ENCODE data around the gene JARID2. TPM values are rescaled to one million over a fixed set of nuclear protein-coding genes. Genes with fewer than 3 reads are reported as not detected.

The JARID2 gene
- total and polyA plus RNA-seq, 9 of the 15 experiments (the other 6 are each of a cell fraction or from before 2014, with no cell fraction given) = 5.0 to 29.0 (median 15.6) TPM

GRCh38 chr6:15399641-15400470 lies 154.0 kb downstream of the JARID2 start (continued):
- no peak for TF ChIP-seq ARID4B (CRISPR knock-in tag; IDR thresholded peaks at IDR 0.05)
- peak; percentile 48 for TF ChIP-seq TCF3 (CRISPR knock-in tag; IDR thresholded peaks at IDR 0.05)
- no peak for TF ChIP-seq NELFE (IDR thresholded peaks at IDR 0.05; ENCODE audit: insufficient read depth, insufficient read length)
- TF ChIP-seq HDAC2 (IDR thresholded peaks at IDR 0.05) = peak; percentile 15; the same call in 1 of the 2 replicates
- TF ChIP-seq BRD4 (IDR thresholded peaks at IDR 0.05) = peak; percentile 60; the same call in 1 of the 2 replicates
- no peak for TF ChIP-seq E2F4 (CRISPR knock-in tag; IDR thresholded peaks at IDR 0.05; ENCODE audit: low read depth)
- no peak for TF ChIP-seq TBP (optimal IDR thresholded peaks at IDR 0.05; ENCODE audit: low read depth, low read length)
- TF ChIP-seq MYBL2 (IDR thresholded peaks at IDR 0.05; ENCODE audit: low read depth) = no peak
- no peak for TF ChIP-seq MYBL2 (CRISPR knock-in tag; IDR thresholded peaks at IDR 0.05; ENCODE audit: borderline replicate concordance)
- no peak for TF ChIP-seq DMBX1 (CRISPR knock-in tag; IDR thresholded peaks at IDR 0.05; ENCODE audit: borderline replicate concordance)
- 0 out of 2 replicates have a peak, but pooled peaks have one; percentile 14 for TF ChIP-seq GABPB1 (CRISPR knock-in tag; IDR thresholded peaks at IDR 0.05)
- TF ChIP-seq LEF1 (IDR thresholded peaks at IDR 0.05) = 0 out of 2 replicates have a peak, but pooled peaks have one; percentile 52
- no peak for TF ChIP-seq SRF (CRISPR knock-in tag; IDR thresholded peaks at IDR 0.05)
- no peak for TF ChIP-seq BACH1 (tag; IDR thresholded peaks at IDR 0.05)
- TF ChIP-seq DACH1 (IDR thresholded peaks at IDR 0.05; ENCODE audit: partially characterized antibody) = no peak
- peak; percentile 49; the same call in 1 of the 2 replicates for TF ChIP-seq ZBTB33 (CRISPR knock-in tag; IDR thresholded peaks at IDR 0.05)
- no peak for TF ChIP-seq ZNF57 (CRISPR knock-in tag; IDR thresholded peaks at IDR 0.05)
- TF ChIP-seq RNF2 (IDR thresholded peaks at IDR 0.05) = peak; percentile 38; the same call in 1 of the 2 replicates
- TF ChIP-seq MBD1 (CRISPR knock-in tag; IDR thresholded peaks at IDR 0.05) = no peak

All from K562 (cell line).